H9 (cell line): ENCODE measurements around the gene KCNE1. TPM values are rescaled to one million over a fixed set of nuclear protein-coding genes. Genes with fewer than 3 reads are reported as not detected.
"Not testable (repeated sequence)": the region's sequence is repeated elsewhere in the genome, so short reads cannot be mapped to it uniquely, and the experiment has no call there.

ENCODE experiments used
- DNase-seq: peaks from one replicate; pipeline ENCODE4 v3.0.0-alpha.2; 2017
- H2AFZ ChIP-seq: one replicate; pipeline ENCODE4 v1.6.1; 2013; ENCODE audit warnings: mild to moderate bottlenecking, low read length, control low read depth, moderate library complexity
- H2AK5ac ChIP-seq: 2 replicates; pipeline ENCODE4 v1.6.1; 2013; ENCODE audit warnings: low read length, control low read depth, mixed read lengths; ENCODE audit not compliant: insufficient read length
- H2BK120ac ChIP-seq: one replicate; pipeline ENCODE4 v1.6.1; 2013; ENCODE audit warnings: low read depth, mild to moderate bottlenecking, low read length, control low read depth, inconsistent platforms; ENCODE audit not compliant: poor library complexity, severe bottlenecking
- H2BK12ac ChIP-seq: 2 replicates; pipeline ENCODE4 v1.6.1; 2013; ENCODE audit warnings: low read length, control low read depth, mixed read lengths, low read depth; ENCODE audit not compliant: insufficient read length
- H2BK15ac ChIP-seq: 2 replicates; pipeline ENCODE4 v1.6.1; 2013; ENCODE audit warnings: low read depth, low read length, control low read depth
- H2BK20ac ChIP-seq: one replicate; pipeline ENCODE4 v1.6.1; 2013; ENCODE audit warnings: low read depth, mild to moderate bottlenecking, low read length, control low read depth, inconsistent platforms; ENCODE audit not compliant: poor library complexity, severe bottlenecking
- H2BK5ac ChIP-seq: 2 replicates; pipeline ENCODE4 v1.6.1; 2013; ENCODE audit warnings: low read length, control low read depth, mixed read lengths; ENCODE audit not compliant: insufficient read length
- H3K14ac ChIP-seq: 2 replicates; pipeline ENCODE4 v1.6.1; 2013; ENCODE audit warnings: low read length, control low read depth; ENCODE audit not compliant: insufficient read depth
- H3K18ac ChIP-seq: 2 replicates; pipeline ENCODE4 v1.6.1; 2013; ENCODE audit warnings: low read depth, mild to moderate bottlenecking, mixed read lengths, low read length, control low read depth; ENCODE audit not compliant: insufficient read length
- H3K23ac ChIP-seq: 2 replicates; pipeline ENCODE4 v1.6.1; 2013; ENCODE audit warnings: low read length, control low read depth, mixed read lengths, low read depth; ENCODE audit not compliant: insufficient read length
- H3K23me2 ChIP-seq: 2 replicates; pipeline ENCODE4 v1.6.1; 2013; ENCODE audit warnings: low read depth, mild to moderate bottlenecking, mixed read lengths, low read length, control low read depth; ENCODE audit not compliant: insufficient read length, poor library complexity, severe bottlenecking
- H3K27ac ChIP-seq: 2 replicates; pipeline ENCODE4 v1.5.1; 2013; ENCODE audit warnings: low read length, control low read depth, mixed read lengths, low read depth; ENCODE audit not compliant: insufficient read length
- H3K27me3 ChIP-seq: 2 replicates; pipeline ENCODE4 v1.6.1; 2013; ENCODE audit warnings: low read length, control low read depth, inconsistent platforms; ENCODE audit not compliant: insufficient read depth
- H3K4ac ChIP-seq: 2 replicates; pipeline ENCODE4 v1.6.1; 2013; ENCODE audit warnings: low read depth, mild to moderate bottlenecking, control low read depth, inconsistent platforms, low read length, moderate library complexity
- H3K4me1 ChIP-seq: 2 replicates; pipeline ENCODE4 v1.6.1; 2013; ENCODE audit warnings: low read length, control low read depth, inconsistent platforms; ENCODE audit not compliant: insufficient read depth
- H3K4me2 ChIP-seq: 2 replicates; pipeline ENCODE4 v1.6.1; 2013; ENCODE audit warnings: low read length, control low read depth, mixed read lengths; ENCODE audit not compliant: insufficient read length, insufficient read depth
- H3K56ac ChIP-seq: 2 replicates; pipeline ENCODE4 v1.6.1; 2013; ENCODE audit warnings: low read depth, mild to moderate bottlenecking, mixed read lengths, low read length, control low read depth; ENCODE audit not compliant: insufficient read length
- H3K79me1 ChIP-seq: 2 replicates; pipeline ENCODE4 v1.6.1; 2013; ENCODE audit warnings: low read depth, mild to moderate bottlenecking, moderate library complexity, low read length, control low read depth, inconsistent platforms; ENCODE audit not compliant: insufficient read depth, poor library complexity, severe bottlenecking
- H3K79me2 ChIP-seq: 2 replicates; pipeline ENCODE4 v1.6.1; 2013; ENCODE audit warnings: low read length, control low read depth, inconsistent platforms; ENCODE audit not compliant: insufficient read depth
- H3K9ac ChIP-seq: 2 replicates; pipeline ENCODE4 v1.6.1; 2013; ENCODE audit warnings: low read length, control low read depth, mixed read lengths; ENCODE audit not compliant: insufficient read length; ENCODE audit errors: extremely low read depth
- H3K9me3 ChIP-seq: one replicate; pipeline ENCODE4 v1.6.1; 2013; ENCODE audit warnings: low read depth, low read length, inconsistent platforms; ENCODE audit not compliant: control insufficient read depth
- H3T11ph ChIP-seq: one replicate; pipeline ENCODE4 v1.6.1; 2013; ENCODE audit warnings: mild to moderate bottlenecking, low read length, control low read depth, inconsistent platforms
- H4K20me1 ChIP-seq: one replicate; pipeline ENCODE4 v1.6.1; 2013; ENCODE audit not compliant: control insufficient read depth, insufficient read length, insufficient read depth
- H4K5ac ChIP-seq: 2 replicates; pipeline ENCODE4 v1.6.1; 2013; ENCODE audit warnings: low read depth, mild to moderate bottlenecking, mixed read lengths, low read length, control low read depth; ENCODE audit not compliant: insufficient read length
- H4K8ac ChIP-seq: replicated peaks from 2 replicates; pipeline ENCODE4 v1.6.1; 2013; ENCODE audit warnings: low read length, control low read depth, mixed read lengths, low read depth; ENCODE audit not compliant: insufficient read length
- H4K91ac ChIP-seq: 2 replicates; pipeline ENCODE4 v1.6.1; 2013; ENCODE audit warnings: low read depth, mild to moderate bottlenecking, moderate library complexity, mixed read lengths, low read length, control low read depth; ENCODE audit not compliant: insufficient read length
- H3K27ac Mint-ChIP-seq, 3 experiments: 2 replicates in 2 of 3; 3 replicates in 1 of 3; pipeline ENCODE4 v1.8.0; 2020 to 2021; ENCODE audit warnings: mixed read lengths in 3 of 3, mild to moderate bottlenecking in 1 of 3, moderate library complexity in 1 of 3
- H3K27me3 Mint-ChIP-seq: 2 replicates; pipeline ENCODE4 v1.8.0; 2021; ENCODE audit warnings: low read depth, mild to moderate bottlenecking, moderate library complexity, mixed read lengths
- H3K36me3 Mint-ChIP-seq, 3 experiments: 2 replicates in 2 of 3; 3 replicates in 1 of 3; pipeline ENCODE4 v1.8.0; 2020 to 2021; ENCODE audit warnings: low read depth in 3 of 3, mixed read lengths in 3 of 3; ENCODE audit not compliant: insufficient read depth in 1 of 3
- H3K4me1 Mint-ChIP-seq, 2 experiments: 2 replicates each; pipeline ENCODE4 v1.8.0; 2020; ENCODE audit warnings: mixed read lengths in 2 of 2
- H3K4me3 Mint-ChIP-seq, 2 experiments: 2 replicates in 1 of 2; 3 replicates in 1 of 2; pipeline ENCODE4 v1.8.0; 2020 to 2021; ENCODE audit warnings: mild to moderate bottlenecking in 2 of 2, mixed read lengths in 2 of 2, moderate library complexity in 1 of 2
- H3K9me3 Mint-ChIP-seq, 2 experiments: 2 replicates in 1 of 2; 3 replicates in 1 of 2; pipeline ENCODE4 v1.8.0; 2020; ENCODE audit warnings: mild to moderate bottlenecking in 2 of 2, mixed read lengths in 2 of 2, moderate library complexity in 1 of 2
- WGBS: extraction: QIAGEN DNeasy Blood & Tissue Kit; methylation state at CpG from one replicate; pipeline ENCODE4 v1.1.7; 2013; ENCODE audit warnings: missing lambda C conversion rate, low lambda C conversion rate, mixed read lengths; ENCODE audit not compliant: insufficient read length; ENCODE audit errors: extremely low coverage; 5-methylcytosine and 5-hydroxymethylcytosine counted together
- total RNA-seq: library from RNA; stranded (reverse); gene quantifications from 2 replicates; pipeline ENCODE4 v1.2.1, GENCODE V29; 2021

The KCNE1 gene
- total RNA-seq, 1 experiment from 2014 or later, result 0.28 TPM

DNA sequence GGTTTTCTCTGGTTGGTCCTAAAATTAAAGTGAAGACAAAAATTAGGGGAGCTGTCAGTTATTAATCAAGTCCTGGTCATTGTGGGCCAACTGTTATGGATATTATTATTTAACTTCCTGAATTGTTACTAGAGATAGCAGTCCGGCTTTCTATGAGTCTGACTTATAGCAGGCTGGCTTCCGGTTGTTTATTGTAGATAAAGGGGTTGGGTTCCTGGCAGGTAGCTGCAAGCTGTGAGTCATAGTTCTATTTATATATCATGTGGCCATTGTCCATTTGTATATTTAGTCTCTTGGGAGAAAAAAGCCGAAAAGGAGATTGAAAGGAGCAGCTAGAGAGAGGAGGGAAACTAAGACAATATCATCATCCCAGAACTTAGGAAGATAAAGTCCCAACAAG, 28.6 kb downstream of the KCNE1 start:
- H2AFZ ChIP-seq, H3K56ac ChIP-seq, H3K36me3 Mint-ChIP-seq, H2BK120ac ChIP-seq, H3K4ac ChIP-seq, H2BK15ac ChIP-seq, H3K9ac ChIP-seq, H2BK12ac ChIP-seq, H3K79me1 ChIP-seq, H3K27ac ChIP-seq, H3K27ac Mint-ChIP-seq, H2AK5ac ChIP-seq, H2BK5ac ChIP-seq, H3K23ac ChIP-seq, H3K4me1 Mint-ChIP-seq, H3K9me3 Mint-ChIP-seq, H3K18ac ChIP-seq, H3K4me2 ChIP-seq, H2BK20ac ChIP-seq, H3K27me3 Mint-ChIP-seq, H4K91ac ChIP-seq, H4K8ac ChIP-seq, H4K5ac ChIP-seq, H3K27me3 ChIP-seq, H3T11ph ChIP-seq, H4K20me1 ChIP-seq, H3K23me2 ChIP-seq, H3K4me3 Mint-ChIP-seq, H3K79me2 ChIP-seq, H3K14ac ChIP-seq, H3K4me1 ChIP-seq, H3K9me3 ChIP-seq, DNase-seq: not testable (repeated sequence)
- no CpG with 5 or more reads among the region's 3 CpGs for WGBS

DNA sequence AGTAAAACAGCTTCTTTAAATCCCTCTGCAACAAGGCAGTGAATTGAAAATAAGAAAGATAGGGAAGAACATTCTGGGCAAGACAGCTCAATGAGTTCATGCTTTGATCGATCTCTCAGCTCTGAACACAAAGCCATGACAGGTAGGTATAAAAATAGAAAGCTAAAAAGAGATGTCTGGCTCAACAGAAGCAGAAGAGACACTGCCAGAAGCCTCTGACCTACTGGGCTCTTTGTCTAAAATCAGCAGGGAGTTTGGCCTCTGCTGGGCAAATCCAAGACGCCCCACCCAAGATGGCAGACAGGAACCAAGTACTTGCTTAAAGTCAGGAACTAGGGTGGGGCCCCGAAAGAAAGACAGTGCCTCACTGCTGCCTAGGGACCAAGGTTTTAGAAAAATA, 44.7 kb downstream of the KCNE1 start:
- not testable (repeated sequence) for H3K18ac ChIP-seq, H2BK120ac ChIP-seq, H3K23ac ChIP-seq, DNase-seq, H2BK12ac ChIP-seq, H3K27me3 Mint-ChIP-seq, H3K79me1 ChIP-seq, H2BK20ac ChIP-seq, H3K27ac ChIP-seq, H4K91ac ChIP-seq, H2AK5ac ChIP-seq, H3K4me1 Mint-ChIP-seq, H4K5ac ChIP-seq, H4K8ac ChIP-seq, H3K4me1 ChIP-seq, H3K4ac ChIP-seq, H2BK5ac ChIP-seq, H3K56ac ChIP-seq, H2BK15ac ChIP-seq, H3K9me3 Mint-ChIP-seq, H3K4me2 ChIP-seq, H3K9ac ChIP-seq, H4K20me1 ChIP-seq, H3K23me2 ChIP-seq, H3K4me3 Mint-ChIP-seq, H2AFZ ChIP-seq, H3K27me3 ChIP-seq, H3K36me3 Mint-ChIP-seq, H3K9me3 ChIP-seq, H3T11ph ChIP-seq, H3K14ac ChIP-seq, H3K27ac Mint-ChIP-seq, H3K79me2 ChIP-seq
- WGBS, result no CpG with 5 or more reads among the region's 3 CpGs
